Left kidney (tissue), 2 donors: ENCODE measurements around the gene TSPEAR. TPM values are rescaled to one million over a fixed set of nuclear protein-coding genes. Genes with fewer than 3 reads are reported as not detected.
"Not testable (repeated sequence)": the region's sequence is repeated elsewhere in the genome, so short reads cannot be mapped to it uniquely, and the experiment has no call there.

ENCODE experiments used
- DNase-seq: peaks from one replicate; pipeline ENCODE4 v3.0.0-alpha.2; 2013
- polyA plus RNA-seq: library from polyadenylated mRNA; unstranded; fragments of 120-200 nt; gene quantifications from one replicate; pipeline ENCODE4 v1.2.1, GENCODE V29; 2013; ENCODE audit not compliant: insufficient read length

Gene TSPEAR
- polyA plus RNA-seq, 1 donor = 0.96 TPM

- no peak for DNase-seq
Observed at GRCh38 chr21:44603109-44603875, 108.1 kb downstream of the TSPEAR start.

GRCh38 chr21:44602463-44602850 is 108.9 kb downstream of the TSPEAR start:
- DNase-seq = no peak

GRCh38 chr21:44601596-44602462 is 109.5 kb downstream of the TSPEAR start:
- DNase-seq = no peak

- not testable (repeated sequence) for DNase-seq
Observed at GRCh38 chr21:44601091-44601490, 110.3 kb downstream of the TSPEAR start.

GRCh38 chr21:44600118-44600978 is 111.0 kb downstream of the TSPEAR start, which contains the start of gene KRTAP10-7:
Gene KRTAP10-7, plus strand, starts transcription at chr21:44600597. Its CDS starts 25 bp downstream, at chr21:44600622.
- not testable (repeated sequence) for DNase-seq

- DNase-seq = no peak
Observed at GRCh38 chr21:44599264-44600029, 111.9 kb downstream of the TSPEAR start.

GRCh38 chr21:44598061-44598460 is 113.3 kb downstream of the TSPEAR start:
- no peak for DNase-seq

GRCh38 chr21:44596068-44596725 is 115.2 kb downstream of the TSPEAR start:
- DNase-seq = no peak

GRCh38 chr21:44595524-44595923 is 115.8 kb downstream of the TSPEAR start:
- no peak for DNase-seq

- DNase-seq = no peak
Observed at GRCh38 chr21:44594406-44594916, 116.9 kb downstream of the TSPEAR start.

GRCh38 chr21:44593598-44594405 is 117.6 kb downstream of the TSPEAR start:
- peak; percentile 33 for DNase-seq

- DNase-seq = no peak
Observed at GRCh38 chr21:44592446-44593311, 118.7 kb downstream of the TSPEAR start, which contains the start of gene KRTAP10-6. Gene KRTAP10-6, minus strand, starts transcription at chr21:44592505. Its CDS starts 21 bp downstream, at chr21:44592484.

- DNase-seq = not testable (repeated sequence)
Observed at GRCh38 chr21:44591801-44592130, 119.6 kb downstream of the TSPEAR start.

- not testable (repeated sequence) for DNase-seq
Observed at GRCh38 chr21:44590897-44591800, 120.2 kb downstream of the TSPEAR start.

GRCh38 chr21:44590311-44590721 is 121.1 kb downstream of the TSPEAR start:
- DNase-seq = no peak

- DNase-seq = no peak
Observed at GRCh38 chr21:44589586-44590305, 121.6 kb downstream of the TSPEAR start.

- DNase-seq = no peak
Observed at GRCh38 chr21:44589094-44589493, 122.3 kb downstream of the TSPEAR start.
